ENCODE results near the gene LGALS7B.
"Not testable (repeated sequence)": the region's sequence is repeated elsewhere in the genome, so short reads cannot be mapped to it uniquely, and the experiment has no call there.

Gene LGALS7B

DNA sequence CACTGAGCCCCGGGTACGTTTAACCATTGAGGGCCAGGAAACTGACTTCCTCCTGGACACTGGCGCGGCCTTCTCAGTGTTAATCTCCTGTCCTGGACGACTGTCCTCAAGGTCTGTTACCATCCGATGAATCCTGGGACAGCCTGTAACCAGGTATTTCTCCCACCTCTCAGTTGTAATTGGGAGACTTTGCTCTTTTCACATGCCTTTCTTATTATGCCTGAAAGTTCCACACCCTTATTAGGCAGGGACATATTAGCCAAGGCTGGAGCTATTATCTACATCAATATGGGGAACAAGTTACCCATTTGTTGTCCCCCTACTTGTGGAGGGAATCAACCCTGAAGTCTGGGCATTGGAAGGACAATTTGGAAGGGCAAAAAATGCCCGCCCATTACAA is 36.9 kb downstream of the LGALS7B start:
- not testable (repeated sequence) for DNase-seq

DNA sequence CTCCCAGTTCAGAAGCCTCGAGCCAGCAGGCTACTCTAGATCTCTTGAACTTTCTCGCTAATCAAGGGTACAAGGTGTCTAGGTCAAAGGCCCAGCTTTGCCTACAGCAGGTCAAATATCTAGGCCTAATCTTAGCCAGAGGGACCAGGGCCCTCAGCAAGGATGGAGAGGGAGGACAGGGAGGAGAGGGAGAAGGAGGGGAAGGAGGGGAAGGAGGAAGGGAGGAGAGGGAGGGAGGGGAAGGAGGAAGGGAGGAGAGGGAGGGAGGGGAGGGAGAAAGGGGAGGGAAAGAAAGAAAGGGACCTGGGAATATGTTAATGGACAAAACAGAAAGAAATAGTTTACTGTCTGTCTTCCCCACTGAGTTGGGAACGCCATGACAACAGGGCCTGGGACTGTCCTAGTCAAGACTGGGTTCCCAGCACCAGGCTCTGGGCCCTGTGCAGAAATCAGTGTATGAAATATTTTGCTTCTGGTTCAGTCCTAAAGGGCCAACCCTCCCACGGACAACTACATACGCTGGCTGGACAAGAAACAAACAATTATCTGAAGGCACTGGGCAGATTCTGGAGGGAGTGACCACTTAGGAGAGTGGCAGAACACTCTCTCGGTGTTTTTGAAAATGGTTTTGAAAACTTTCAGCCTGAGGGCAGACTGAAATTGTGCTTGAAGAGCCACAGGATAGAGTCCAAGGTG is 38.0 kb downstream of the LGALS7B start:
- no peak for DNase-seq

DNA sequence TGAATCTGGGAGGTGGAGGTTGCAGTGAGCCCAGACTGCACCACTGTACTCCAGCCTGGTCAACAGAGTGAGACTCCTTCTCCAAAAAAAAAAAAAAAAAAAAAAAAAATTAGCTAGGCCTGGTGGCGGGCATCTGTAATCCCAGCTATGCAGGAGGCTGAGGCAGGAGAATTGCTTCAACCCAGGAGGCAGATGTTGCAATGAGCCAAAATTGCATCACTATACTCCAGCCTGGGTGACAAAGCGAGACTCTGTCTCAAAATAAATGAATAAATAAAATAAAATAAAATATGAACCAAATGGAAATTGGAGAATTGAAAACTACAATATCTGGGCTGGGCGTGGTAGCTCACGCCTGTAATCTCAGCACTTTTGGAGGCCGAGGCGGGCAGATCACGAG is 40.2 kb downstream of the LGALS7B start:
- not testable (repeated sequence) for DNase-seq

DNA sequence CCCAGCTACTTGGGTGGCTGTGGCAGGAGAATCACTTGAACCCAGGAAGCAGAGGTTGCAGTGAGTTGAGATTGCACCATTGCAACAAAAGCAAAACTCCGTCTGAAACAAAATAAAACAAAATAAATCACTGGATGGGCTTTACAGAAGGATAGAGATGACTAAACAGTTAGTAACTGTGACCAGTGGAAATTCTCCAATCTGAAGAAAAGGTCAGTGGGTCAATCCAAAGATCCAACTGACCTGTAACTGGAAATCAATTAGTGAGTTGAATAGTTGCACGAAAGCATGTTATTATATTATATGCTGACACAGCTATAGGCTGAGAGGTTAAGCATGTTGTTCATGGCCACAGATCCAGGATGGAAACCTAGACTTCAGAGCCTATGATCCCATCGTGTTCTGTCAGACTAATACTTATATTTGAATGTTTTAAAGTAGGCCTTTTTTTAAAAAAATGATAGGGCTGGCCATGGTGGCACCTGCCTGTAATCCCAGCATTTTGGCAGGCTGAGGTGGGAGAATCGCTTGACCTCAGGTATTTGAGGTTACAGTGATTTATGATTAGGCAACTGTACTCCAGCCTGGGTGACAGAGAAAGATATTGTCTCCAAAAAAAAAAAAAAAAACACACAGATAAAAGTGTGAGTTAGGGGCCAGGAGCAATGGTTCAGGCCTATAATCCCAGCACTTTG is 41.2 kb downstream of the LGALS7B start:
- DNase-seq: no peak

DNA sequence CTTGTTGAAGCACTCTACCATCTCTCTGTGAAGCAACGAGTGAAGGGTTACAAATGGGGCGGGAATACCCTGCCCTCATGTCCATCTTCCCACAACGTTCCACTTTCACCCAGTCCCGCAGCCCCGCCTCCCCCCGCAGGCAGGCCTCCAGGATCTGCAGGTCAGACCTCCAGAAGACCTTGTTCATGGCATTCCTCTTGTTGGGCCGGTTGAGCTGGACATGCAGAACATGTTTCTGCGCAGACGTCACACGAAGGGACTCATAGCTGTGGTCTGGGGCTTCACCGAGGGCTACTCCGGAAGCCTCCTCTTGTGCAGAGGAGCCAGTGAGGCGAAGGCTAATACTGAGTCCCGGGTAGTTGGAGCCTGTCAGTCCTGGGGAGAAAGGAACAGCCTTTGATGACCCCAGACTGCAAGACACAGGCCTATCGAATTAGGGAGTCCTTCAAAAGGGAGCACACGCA is 42.2 kb downstream of the LGALS7B start:
- DNase-seq: peak; percentile 82

DNA sequence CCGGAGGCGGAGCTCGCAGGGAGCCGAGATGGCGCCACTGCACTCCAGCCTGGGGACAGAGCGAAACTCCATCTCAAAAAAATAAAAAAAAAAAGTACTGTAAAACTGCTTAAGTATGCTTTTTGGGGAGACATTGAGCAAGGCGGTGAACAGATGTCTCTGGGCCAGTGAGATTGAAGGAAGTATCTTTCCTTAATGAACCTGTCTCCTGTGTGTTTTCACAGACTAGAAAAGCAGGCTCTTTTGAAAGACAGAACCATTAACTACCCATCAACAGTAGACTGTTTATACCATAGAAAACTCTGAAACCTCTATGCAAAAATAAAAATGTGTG is 44.1 kb downstream of the LGALS7B start:
- no peak for DNase-seq

DNA sequence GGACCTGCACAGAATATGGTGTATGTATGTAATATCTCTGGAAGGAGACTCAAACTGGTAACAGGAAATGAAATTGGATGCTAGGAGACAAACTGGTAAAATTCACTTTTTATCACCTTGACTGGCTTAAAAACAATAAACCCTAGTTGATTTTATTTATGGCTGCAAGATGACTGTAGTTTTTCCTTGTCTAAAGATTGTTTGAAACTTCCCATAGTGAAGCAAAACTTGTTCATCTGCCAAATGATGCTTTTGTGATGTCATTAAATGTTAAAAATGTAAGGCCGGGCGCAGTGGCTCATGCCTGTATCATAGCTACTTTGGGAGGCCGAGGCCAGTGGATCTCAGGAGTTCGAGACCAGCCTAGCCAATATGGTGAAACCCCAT is 45.1 kb downstream of the LGALS7B start:
- no peak for DNase-seq

DNA sequence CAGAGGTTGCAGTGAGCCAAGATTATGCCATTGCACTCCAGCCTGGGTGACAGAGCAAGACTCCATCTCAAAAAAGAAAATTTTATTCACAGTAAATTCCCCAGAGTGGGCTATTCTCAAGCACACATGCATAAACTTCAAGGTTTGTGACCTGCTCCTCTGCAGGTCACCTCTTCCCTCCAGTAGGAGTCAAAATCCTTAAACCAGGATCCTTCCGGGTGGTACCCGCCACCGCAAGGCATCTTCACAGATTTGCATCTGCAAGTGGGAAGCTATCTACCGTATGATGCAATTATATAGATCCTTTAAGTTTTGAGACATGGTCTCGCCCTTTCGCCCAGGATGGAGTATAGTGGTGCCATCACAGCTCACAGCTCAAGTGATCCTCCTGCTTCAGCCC is 45.6 kb downstream of the LGALS7B start:
- DNase-seq: no peak

DNA sequence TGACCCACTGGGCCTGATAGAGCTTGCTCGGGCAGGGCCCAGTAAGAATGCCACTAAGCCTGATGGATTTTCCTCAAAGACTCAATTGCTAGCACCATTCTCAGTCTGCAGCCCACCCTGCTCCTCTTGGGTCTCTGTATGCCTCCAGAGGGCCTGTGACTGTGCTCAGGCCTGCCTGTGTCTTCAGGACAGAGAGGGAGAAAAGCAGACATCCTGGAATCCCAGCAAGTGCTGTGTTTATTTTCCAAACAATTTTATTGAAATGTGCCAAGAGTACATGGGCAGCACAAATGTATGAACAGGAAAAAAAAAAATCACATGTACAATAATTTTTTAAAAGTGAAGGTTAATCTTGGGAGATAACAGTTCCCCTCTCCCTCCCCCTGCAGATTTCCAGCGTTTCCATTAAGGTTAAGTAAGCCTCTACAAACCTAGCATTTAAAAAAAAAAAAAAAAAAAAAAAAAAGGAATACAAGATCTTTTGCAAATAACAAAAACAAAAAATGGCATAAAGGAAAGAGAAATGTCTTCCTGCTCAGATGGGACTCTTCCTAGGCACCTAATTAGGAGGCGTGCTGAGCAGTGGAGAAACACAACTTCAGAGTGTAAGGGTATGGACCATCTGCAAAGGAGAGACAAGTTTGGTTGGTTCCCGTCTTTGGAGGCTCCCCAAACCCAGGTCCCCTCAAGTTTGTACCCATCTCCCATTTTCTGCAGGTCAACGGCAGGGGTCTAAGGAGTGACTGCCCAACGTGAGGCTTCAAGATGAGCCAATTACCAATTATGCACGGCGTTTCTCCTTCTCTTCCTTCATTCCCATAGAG is 47.4 kb downstream of the LGALS7B start:
- no peak for DNase-seq

DNA sequence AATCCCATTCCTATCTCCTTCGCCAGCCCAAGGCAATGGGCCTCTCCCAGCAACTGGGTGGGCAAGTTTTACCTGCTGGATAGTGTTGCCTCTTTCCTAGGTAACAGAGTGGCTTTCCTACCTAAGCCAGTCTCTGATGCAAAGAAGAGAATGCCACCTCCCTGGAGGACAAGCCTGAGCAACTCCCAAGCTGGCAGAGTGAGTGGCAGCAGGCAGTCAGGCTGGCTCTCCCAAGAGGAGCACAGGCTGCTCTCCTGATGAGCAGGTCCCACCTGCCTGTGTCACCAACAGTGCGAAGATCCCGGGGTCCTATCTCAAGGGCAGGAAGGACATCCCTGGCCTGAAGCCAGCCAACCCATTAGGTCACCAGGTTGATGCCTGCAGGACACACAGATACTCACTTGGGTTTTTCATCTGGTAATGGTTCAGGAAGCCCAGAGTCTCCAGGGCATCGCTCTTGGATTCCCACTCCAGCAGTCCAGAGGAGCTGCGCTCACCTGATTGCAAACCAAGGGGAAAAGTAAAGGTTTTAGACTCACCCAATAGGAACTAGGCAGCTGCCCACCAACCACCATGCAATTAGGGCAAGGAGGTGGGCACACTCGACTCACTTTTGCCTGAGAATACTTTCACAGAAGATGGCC is 48.1 kb downstream of the LGALS7B start:
- no peak for DNase-seq

DNA sequence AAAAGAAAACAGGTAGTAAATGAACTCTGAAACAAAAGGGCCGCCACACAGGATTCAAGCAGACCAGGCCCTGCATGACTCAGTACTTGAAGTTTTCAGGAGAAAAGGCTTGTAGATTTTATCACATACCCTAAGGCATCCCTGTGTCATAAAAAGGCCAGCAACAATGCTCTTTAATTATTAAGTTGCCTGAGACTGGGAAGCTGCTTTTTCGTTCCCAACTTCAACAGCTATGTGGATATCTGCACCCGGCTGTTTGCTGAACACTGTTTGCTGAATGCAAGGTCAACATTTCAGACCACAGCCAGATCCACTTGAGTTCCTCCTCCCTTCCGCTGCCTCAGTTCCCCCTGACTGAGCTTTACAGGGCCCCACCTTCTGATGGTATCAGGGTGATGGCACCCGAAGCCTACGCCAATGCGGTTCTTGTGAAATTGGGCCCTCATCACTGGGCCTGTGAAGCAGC is 48.7 kb downstream of the LGALS7B start:
- no peak for DNase-seq

DNA sequence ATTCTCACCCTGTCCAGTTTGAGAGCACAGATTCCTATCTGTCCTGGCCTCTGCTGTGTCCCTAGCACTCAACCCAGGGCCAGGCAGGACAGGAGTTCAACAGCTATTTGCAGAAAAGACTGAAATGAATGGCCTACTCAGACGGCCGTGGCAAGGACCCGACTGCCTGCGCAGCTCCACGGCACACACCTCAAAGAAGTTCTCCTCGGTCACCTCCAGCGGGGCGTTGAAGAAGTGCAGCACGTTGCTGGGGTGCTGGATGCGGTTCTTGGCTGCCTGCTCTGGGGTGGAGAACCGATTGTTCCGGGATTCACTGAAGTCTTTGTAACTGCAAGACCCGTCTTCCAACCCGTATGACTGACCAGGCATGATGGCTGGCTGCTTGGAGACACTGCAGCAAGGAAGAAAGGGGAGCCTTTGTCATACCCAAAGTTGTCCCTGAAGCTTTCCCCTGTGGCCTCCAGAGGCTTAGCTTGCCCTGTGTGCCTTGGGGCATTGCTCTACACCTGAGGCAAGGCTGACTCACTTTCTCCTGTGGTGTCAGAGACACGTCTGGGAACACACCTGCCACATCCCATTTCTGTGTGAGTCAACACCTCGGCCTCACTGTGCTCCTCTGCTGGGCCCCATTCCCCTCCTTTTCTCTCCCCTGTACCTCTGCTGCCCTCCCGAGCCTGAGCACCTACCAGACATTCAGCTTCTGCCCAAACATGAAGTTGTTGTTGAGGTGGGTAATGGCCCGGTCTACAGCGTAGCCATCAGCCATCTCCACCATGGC is 49.4 kb downstream of the LGALS7B start:
- no peak for DNase-seq

DNA sequence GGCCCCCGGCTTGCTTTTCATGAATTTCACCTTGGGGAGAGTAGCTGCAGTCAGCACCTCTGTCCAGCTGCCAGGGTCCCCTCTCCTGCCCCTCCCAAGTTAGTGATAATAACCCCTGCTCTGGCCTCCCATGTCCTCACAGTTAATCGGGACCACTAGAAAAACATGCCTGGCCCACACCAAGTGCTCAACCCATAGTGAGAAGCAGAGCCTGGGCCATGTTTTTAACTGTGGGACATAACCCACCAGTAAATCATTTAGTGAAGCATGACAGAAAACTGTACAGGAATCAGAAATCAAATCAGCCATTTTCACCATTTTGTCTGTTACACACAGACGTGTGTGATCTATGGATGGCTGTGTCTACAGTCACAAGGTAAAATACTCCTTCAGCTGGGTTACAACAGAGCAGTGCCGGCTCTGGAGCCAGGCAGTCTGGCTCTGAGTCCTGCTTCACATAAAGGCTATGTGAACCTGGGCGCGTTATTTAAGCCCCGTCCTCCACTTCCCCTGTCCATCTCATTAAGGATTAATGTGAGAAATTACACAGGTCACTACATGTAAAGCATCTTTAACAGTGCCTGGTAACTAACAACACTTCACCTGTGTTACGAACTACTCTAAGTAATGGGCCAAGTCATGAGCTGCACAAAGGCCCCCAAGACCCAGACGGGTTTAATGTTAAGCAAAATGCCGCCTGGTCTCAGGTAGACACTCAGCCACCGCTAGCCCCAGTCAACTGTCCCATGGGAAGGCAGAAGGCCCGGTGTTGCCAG is 50.2 kb downstream of the LGALS7B start:
- DNase-seq: no peak

DNA sequence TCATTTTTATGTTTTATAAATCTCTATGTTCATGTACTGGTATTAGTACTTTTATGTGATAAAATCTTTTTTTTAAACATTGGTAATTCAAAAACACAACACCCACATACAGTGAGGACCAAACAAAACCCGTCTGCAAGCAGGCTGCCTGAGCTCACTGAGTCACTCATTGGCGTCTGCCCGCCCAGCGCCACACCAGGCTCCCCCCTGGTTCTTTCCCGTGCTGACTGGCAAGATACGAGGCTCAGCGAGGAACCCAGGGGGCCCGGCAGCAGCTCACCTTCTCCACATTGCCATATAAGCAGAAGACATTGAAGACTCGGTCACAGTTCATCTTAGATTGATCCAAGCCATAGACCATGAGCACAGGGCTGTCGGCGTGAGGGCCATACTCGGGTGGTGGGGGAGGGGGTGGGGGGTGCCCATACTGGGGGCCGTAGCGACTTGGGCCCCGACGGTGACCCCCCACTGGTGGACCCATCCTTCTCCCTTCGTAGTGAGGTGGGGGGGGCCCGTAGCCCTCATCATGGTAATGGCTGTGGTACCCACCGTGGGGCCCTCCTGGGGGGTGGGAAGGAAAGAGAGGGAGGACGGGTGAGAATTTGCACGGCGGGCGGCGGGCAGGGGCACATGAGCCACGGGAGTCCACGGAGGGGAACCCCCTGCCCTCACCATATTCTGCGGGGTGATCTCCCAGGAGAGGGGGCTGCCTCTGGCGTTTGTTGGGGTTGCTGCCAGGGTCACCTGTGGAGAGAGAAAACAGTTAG is 51.0 kb downstream of the LGALS7B start:
- DNase-seq: no peak

DNA sequence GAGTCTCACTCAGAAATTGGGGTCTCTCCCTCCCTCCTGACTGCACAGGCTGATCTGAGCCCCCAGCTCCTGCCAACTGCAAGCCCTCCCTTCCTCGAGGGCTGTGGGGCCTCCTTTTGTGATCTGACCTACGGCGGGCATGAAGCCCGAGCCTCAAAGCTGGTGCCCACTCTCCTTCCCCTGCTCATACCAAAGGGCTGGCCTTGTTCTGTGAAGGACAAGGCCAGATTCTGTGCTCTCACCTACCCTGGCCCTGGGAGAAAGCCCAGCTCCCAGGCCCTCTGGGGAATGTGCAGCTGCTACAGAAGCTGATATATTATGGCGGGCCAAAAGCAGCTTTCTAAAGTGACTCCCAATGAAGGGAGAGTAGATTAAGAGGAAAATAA is 51.6 kb downstream of the LGALS7B start:
- DNase-seq: no peak

All from eye (tissue), 1 donor.